K562 (cell line): ENCODE data around the gene SOWAHC. TPM values are rescaled to one million over a fixed set of nuclear protein-coding genes. Genes with fewer than 3 reads are reported as not detected.

ENCODE experiments used
- ATAC-seq: fragments of 200-7000 bp; cut with Tn5 transposase; 3 replicates; pipeline ENCODE4 v1.9.1; 2020; ENCODE audit warnings: moderate library complexity
- BruUV-seq: library from RNA; stranded (reverse); fragments of 400-500 nt; replicated peaks from 2 replicates; lab custom pipeline; 2021; lab: Mats Ljungman, UMichigan
- CTCF ChIA-PET: fragments of 300-600 bp; formaldehyde crosslinking; extraction: SDS; loops from one replicate; lab custom pipeline; 2021; ENCODE audit warnings: low intra/inter-chr PET ratio; lab: Yijun Ruan, JAX
- POLR2A ChIA-PET: fragments of 300-600, 350-650 bp; sonication (Branson Sonifier 250); formaldehyde crosslinking; extraction: SDS; loops from one replicate; lab custom pipeline; 2021; ENCODE audit warnings: antibody characterized with exemption, inconsistent platforms; lab: Yijun Ruan, JAX
- DNase-seq, 4 experiments: peaks; one replicate each; pipeline versions ENCODE4 v3.0.0 to v3.0.0-alpha.2; 2011 to 2018; ENCODE audit warnings: low spot score in 3 of 4, mixed read lengths in 3 of 4; ENCODE audit errors: extremely low read depth in 1 of 4
- FAIRE-seq: peaks from 2 replicates; lab custom pipeline; 2011; peaks lifted over from hg19 to GRCh38; lab: Jason Lieb, UNC
- H2AFZ ChIP-seq: 2 replicates; pipeline ENCODE4 v1.6.0; 2011; ENCODE audit warnings: low read depth, low read length, control low read depth, inconsistent platforms
- H3K27ac ChIP-seq: fragments of 200-600 bp; 3 replicates; pipeline ENCODE4 v1.8.0; 2011; ENCODE audit warnings: low read depth, mild to moderate bottlenecking, control low read depth, inconsistent platforms, low read length, moderate library complexity, mixed read lengths; ENCODE audit errors: extremely low read depth
- H3K27me3 ChIP-seq, 2 experiments: fragments of 300-600 bp in 1 of 2; 2 replicates in 1 of 2; 3 replicates in 1 of 2; pipeline versions ENCODE4 v1.6.0 to v1.8.0; 2011; ENCODE audit warnings: inconsistent platforms in 2 of 2, low read length in 2 of 2, mild to moderate bottlenecking in 1 of 2, mixed read lengths in 1 of 2, moderate library complexity in 1 of 2; ENCODE audit not compliant: control insufficient read depth in 2 of 2, insufficient read depth in 2 of 2
- H3K36me3 ChIP-seq: fragments of 300-600 bp; 3 replicates; pipeline ENCODE4 v1.8.0; 2011; ENCODE audit warnings: mild to moderate bottlenecking, low read length, inconsistent platforms; ENCODE audit not compliant: control insufficient read depth, insufficient read depth
- H3K4me1 ChIP-seq, 2 experiments: fragments of 200-600 bp in 1 of 2; replicated peaks in 1 of 2; 2 replicates in 1 of 2; 3 replicates in 1 of 2; pipeline versions ENCODE4 v1.5.1 to v1.8.0; 2011; ENCODE audit warnings: inconsistent platforms in 2 of 2, low read length in 2 of 2, mild to moderate bottlenecking in 1 of 2, mixed read lengths in 1 of 2, moderate library complexity in 1 of 2; ENCODE audit not compliant: control insufficient read depth in 2 of 2, insufficient read depth in 2 of 2
- H3K4me2 ChIP-seq: 2 replicates; pipeline ENCODE4 v1.6.1; 2011; ENCODE audit warnings: low read length, control low read depth, inconsistent platforms, mixed read lengths; ENCODE audit not compliant: insufficient read depth
- H3K4me3 ChIP-seq: fragments of 200-600 bp; sonication (generic), shearing (Covaris generic); 2 replicates; pipeline ENCODE4 v1.5.1; 2016; ENCODE audit warnings: control low read depth, inconsistent platforms
- H3K79me2 ChIP-seq: fragments of 200-600 bp; 3 replicates; pipeline ENCODE4 v1.8.0; 2011; ENCODE audit warnings: low read length, inconsistent platforms; ENCODE audit not compliant: control insufficient read depth, insufficient read depth
- H3K9ac ChIP-seq, 2 experiments: 2 replicates each; pipeline versions ENCODE4 v1.6.0 to v1.6.1; 2011; ENCODE audit warnings: low read depth in 2 of 2, low read length in 2 of 2, control low read depth in 1 of 2, inconsistent platforms in 1 of 2, mild to moderate bottlenecking in 1 of 2, mixed read lengths in 1 of 2; ENCODE audit not compliant: insufficient read depth in 1 of 2
- H3K9me1 ChIP-seq: one replicate; pipeline ENCODE4 v1.6.0; 2011; ENCODE audit warnings: inconsistent platforms, mild to moderate bottlenecking, low read length, moderate library complexity; ENCODE audit not compliant: control insufficient read depth, insufficient read depth
- H3K9me3 ChIP-seq: replicated peaks from 2 replicates; pipeline ENCODE4 v1.5.1; 2011; ENCODE audit warnings: low read depth, low read length, inconsistent platforms; ENCODE audit not compliant: control insufficient read depth, insufficient read depth
- H4K20me1 ChIP-seq: replicated peaks from 2 replicates; pipeline ENCODE4 v1.6.1; 2011; ENCODE audit warnings: low read length, inconsistent platforms, mixed read lengths; ENCODE audit not compliant: control insufficient read depth, insufficient read depth
- ATF1 ChIP-seq, 2 experiments: fragments of 450-650 bp in 1 of 2; IDR thresholded peaks; 2 replicates each; pipeline ENCODE4 v1.6.1; 2016; ENCODE audit warnings: missing compliant biosample characterization in 1 of 2, missing genetic modification characterization in 1 of 2
- C11orf30 ChIP-seq: fragments of 450-650 bp; IDR thresholded peaks from 2 replicates; pipeline ENCODE4 v1.6.1; 2016; ENCODE audit warnings: low read depth, mild to moderate bottlenecking
- FOXA1 ChIP-seq: fragments of 450-650 bp; IDR thresholded peaks from 2 replicates; pipeline ENCODE4 v1.6.1; 2016; ENCODE audit warnings: mild to moderate bottlenecking, borderline replicate concordance
- KAT2B ChIP-seq: IDR thresholded peaks from one replicate; pipeline ENCODE4 v1.6.1; 2012; ENCODE audit warnings: low read depth, mild to moderate bottlenecking, control low read depth, inconsistent platforms, low read length, moderate library complexity
- MYBL2 ChIP-seq, 2 experiments: fragments of 450-650 bp in 1 of 2; sonication (generic) in 1 of 2; formaldehyde crosslinking in 1 of 2; IDR thresholded peaks; 2 replicates each; pipeline versions ENCODE4 v1.6.1 to v1.8.1; 2017 to 2022; ENCODE audit warnings: borderline replicate concordance in 1 of 2, inconsistent platforms in 1 of 2, low read depth in 1 of 2, mild to moderate bottlenecking in 1 of 2, missing genetic modification reagents in 1 of 2, moderate library complexity in 1 of 2
- SMARCB1 ChIP-seq: IDR thresholded peaks from 2 replicates; pipeline ENCODE4 v1.6.1; 2011; ENCODE audit warnings: improper control_type of control experiment, low read depth; ENCODE audit not compliant: insufficient read length
- ZFPM2 ChIP-seq: fragments of 250-450 bp; sonication (Bioruptor Pico); IDR thresholded peaks from 2 replicates; pipeline ENCODE4 v1.5.1; 2022; ENCODE audit warnings: mild to moderate bottlenecking
- ZNF41 ChIP-seq: fragments of 250-450 bp; sonication (Bioruptor Pico); conservative IDR thresholded peaks from 2 replicates; pipeline ENCODE4 v1.4.0; 2020; ENCODE audit warnings: mild to moderate bottlenecking
- ZNF696 ChIP-seq: fragments of 250-450 bp; sonication (Bioruptor Pico); conservative IDR thresholded peaks from 2 replicates; pipeline ENCODE4 v1.4.0; 2020; ENCODE audit warnings: mild to moderate bottlenecking, moderate library complexity
- WGBS: fragments of 100-300 bp; shearing (Covaris generic); methylation state at CpG from one replicate; pipeline ENCODE4 v1.1.6; 2016; ENCODE audit warnings: low coverage, mixed read lengths; ENCODE audit not compliant: insufficient coverage; ENCODE audit errors: missing lambda C conversion rate; 5-methylcytosine and 5-hydroxymethylcytosine counted together
- in situ Hi-C: fragments of 300-500 bp; cut with MboI; formaldehyde crosslinking; loops from 4 replicates; pipeline ENCODE4 v1.15.0; 2018; ENCODE audit warnings: inconsistent platforms, mixed read lengths
- intact Hi-C: fragments of 100-400 bp; cut with micrococcal nuclease; formaldehyde crosslinking; loops from 2 replicates; pipeline ENCODE4 v1.14.2; 2022
- polyA plus RNA-seq, 8 experiments: library from polyadenylated mRNA; depleted of rRNA in 4 of 8; stranded (reverse) in 5 of 8; unstranded in 3 of 8; fragments of >200 nt; fragmentation: Nextera tagmentation in 2 of 8; fragmentation: Illumina TruSeq in 1 of 8; extraction: Ambion mirVana in 2 of 8; extraction: Trizol in 1 of 8; gene quantifications; 2 replicates each; pipeline versions ENCODE4 v1.2.1 to v1.2.3, GENCODE V29; 2011 to 2014; ENCODE audit warnings: inconsistent platforms in 1 of 8, missing spikeins in 1 of 8
- total RNA-seq, 7 experiments: library from RNA; depleted of rRNA in 6 of 7; stranded (reverse); fragments of >200 nt in 6 of 7; fragmentation: Illumina TruSeq in 2 of 7; extraction: Trizol in 2 of 7; gene quantifications; 2 replicates each; pipeline versions ENCODE4 v1.2.1 to v1.2.3, GENCODE V29; 2011 to 2021; ENCODE audit warnings: low replicate concordance in 1 of 7
- TF ChIP-seq, protein P1 (sequence below), 3 experiments: fragments of 200-800 bp in 1 of 3; fragments of 250-450 bp in 1 of 3; fragments of 450-650 bp in 1 of 3; sonication (Bioruptor Pico) in 1 of 3; sonication (Bioruptor generic) in 1 of 3; formaldehyde crosslinking in 1 of 3; IDR thresholded peaks; 2 replicates each; pipeline versions ENCODE4 v1.6.1 to v1.8.0; 2016 to 2022; ENCODE audit warnings: mild to moderate bottlenecking in 2 of 3, missing genetic modification characterization in 2 of 3, missing compliant biosample characterization in 1 of 3, moderate library complexity in 1 of 3
- TF ChIP-seq, protein P2 (sequence below), 2 experiments: fragments of 150-350 bp in 1 of 2; IDR thresholded peaks; 2 replicates each; pipeline ENCODE4 v1.6.1; 2012 to 2016; ENCODE audit warnings: low read depth in 2 of 2, low read length in 2 of 2, mild to moderate bottlenecking in 1 of 2, moderate library complexity in 1 of 2

The SOWAHC gene
- total and polyA plus RNA-seq, 9 of the 15 experiments (the other 6 are each of a cell fraction or from before 2014, with no cell fraction given) = 0.04 TPM; not detected in 8

DNA sequence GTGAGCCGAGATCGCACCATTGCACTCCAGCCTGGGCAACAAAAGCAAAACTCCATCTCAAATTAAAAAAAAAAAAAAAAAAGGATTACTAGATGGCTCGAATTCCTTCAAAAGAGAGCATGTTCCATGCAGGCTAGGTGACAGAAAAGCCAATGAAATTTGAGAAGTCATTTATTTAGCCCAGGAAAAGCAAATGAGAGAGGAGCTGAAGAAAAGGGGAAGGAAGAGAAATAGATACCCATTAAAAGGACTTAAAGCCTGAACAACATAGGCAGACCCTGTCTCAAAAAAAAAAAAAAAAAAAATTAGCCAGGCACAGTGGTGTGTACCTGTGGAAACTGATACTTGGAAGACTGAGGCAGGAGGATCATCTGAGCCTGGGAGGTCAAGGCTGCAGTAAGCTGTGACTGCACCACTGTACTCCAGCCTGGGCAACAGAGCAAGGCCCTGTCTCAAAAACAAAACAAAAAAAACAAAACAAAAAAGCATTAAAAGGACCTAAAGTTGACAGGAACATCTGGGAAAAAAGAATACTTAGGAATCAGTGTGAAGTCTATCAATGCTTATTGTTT, 11.5 kb upstream of the SOWAHC start:
- Histone ChIP-seq H3K27me3 (peaks cover 0 to 3% of the 10 kb centered on the region in 2 experiments; a peak in 3 of 5 replicates), H3K4me3 (no peak overlapping the region), H3K4me1 (no peaks in the 10 kb centered on the region)
- FAIRE-seq = no peak
- no peak for ATAC-seq
- TF ChIP-seq FOXA1 (no peak), MYBL2 (IDR thresholded peaks at IDR 0.05; ENCODE audit: low read depth) (no peak), MYBL2 (CRISPR knock-in tag; IDR thresholded peaks at IDR 0.05; ENCODE audit: borderline replicate concordance) (no peak), ZNF41 (CRISPR knock-in tag) (no peak), KAT2B (no peak), SMARCB1 (no peak), ZFPM2 (CRISPR knock-in tag) (no peak), ATF1 (CRISPR knock-in tag; IDR thresholded peaks at IDR 0.05) (no peak), ATF1 (tag; IDR thresholded peaks at IDR 0.05) (no peak), ZNF696 (CRISPR knock-in tag) (no peak), C11orf30 (no peak)
- TF ChIP-seq, protein P1, sequence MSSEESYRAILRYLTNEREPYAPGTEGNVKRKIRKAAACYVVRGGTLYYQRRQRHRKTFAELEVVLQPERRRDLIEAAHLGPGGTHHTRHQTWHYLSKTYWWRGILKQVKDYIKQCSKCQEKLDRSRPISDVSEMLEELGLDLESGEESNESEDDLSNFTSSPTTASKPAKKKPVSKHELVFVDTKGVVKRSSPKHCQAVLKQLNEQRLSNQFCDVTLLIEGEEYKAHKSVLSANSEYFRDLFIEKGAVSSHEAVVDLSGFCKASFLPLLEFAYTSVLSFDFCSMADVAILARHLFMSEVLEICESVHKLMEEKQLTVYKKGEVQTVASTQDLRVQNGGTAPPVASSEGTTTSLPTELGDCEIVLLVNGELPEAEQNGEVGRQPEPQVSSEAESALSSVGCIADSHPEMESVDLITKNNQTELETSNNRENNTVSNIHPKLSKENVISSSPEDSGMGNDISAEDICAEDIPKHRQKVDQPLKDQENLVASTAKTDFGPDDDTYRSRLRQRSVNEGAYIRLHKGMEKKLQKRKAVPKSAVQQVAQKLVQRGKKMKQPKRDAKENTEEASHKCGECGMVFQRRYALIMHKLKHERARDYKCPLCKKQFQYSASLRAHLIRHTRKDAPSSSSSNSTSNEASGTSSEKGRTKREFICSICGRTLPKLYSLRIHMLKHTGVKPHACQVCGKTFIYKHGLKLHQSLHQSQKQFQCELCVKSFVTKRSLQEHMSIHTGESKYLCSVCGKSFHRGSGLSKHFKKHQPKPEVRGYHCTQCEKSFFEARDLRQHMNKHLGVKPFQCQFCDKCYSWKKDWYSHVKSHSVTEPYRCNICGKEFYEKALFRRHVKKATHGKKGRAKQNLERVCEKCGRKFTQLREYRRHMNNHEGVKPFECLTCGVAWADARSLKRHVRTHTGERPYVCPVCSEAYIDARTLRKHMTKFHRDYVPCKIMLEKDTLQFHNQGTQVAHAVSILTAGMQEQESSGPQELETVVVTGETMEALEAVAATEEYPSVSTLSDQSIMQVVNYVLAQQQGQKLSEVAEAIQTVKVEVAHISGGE (CRISPR knock-in tag; IDR thresholded peaks at IDR 0.05) = no peak
- TF ChIP-seq, protein P2, sequence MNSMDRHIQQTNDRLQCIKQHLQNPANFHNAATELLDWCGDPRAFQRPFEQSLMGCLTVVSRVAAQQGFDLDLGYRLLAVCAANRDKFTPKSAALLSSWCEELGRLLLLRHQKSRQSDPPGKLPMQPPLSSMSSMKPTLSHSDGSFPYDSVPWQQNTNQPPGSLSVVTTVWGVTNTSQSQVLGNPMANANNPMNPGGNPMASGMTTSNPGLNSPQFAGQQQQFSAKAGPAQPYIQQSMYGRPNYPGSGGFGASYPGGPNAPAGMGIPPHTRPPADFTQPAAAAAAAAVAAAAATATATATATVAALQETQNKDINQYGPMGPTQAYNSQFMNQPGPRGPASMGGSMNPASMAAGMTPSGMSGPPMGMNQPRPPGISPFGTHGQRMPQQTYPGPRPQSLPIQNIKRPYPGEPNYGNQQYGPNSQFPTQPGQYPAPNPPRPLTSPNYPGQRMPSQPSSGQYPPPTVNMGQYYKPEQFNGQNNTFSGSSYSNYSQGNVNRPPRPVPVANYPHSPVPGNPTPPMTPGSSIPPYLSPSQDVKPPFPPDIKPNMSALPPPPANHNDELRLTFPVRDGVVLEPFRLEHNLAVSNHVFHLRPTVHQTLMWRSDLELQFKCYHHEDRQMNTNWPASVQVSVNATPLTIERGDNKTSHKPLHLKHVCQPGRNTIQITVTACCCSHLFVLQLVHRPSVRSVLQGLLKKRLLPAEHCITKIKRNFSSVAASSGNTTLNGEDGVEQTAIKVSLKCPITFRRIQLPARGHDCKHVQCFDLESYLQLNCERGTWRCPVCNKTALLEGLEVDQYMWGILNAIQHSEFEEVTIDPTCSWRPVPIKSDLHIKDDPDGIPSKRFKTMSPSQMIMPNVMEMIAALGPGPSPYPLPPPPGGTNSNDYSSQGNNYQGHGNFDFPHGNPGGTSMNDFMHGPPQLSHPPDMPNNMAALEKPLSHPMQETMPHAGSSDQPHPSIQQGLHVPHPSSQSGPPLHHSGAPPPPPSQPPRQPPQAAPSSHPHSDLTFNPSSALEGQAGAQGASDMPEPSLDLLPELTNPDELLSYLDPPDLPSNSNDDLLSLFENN (IDR thresholded peaks at IDR 0.05; ENCODE audit: low read depth in 2 of 2, low read length in 2 of 2) = no peak
- TF ChIP-seq, all 486 proteins: peak for 0
- no peak overlapping the region for H3K27ac ChIP-seq
- in situ Hi-C loops (no loop called here), intact Hi-C loops (no loop called here)
- no peaks in the 10 kb centered on the region for H4K20me1 ChIP-seq
- no TSS peak for BruUV-seq
- DNase-seq = no peak
- no peaks in the 10 kb centered on the region for H3K9me1 ChIP-seq
- H3K4me2 ChIP-seq = no peak overlapping the region
- H3K9me3 ChIP-seq = no peaks in the 10 kb centered on the region
- 0% methylated on average over 2 of the region's 3 CpGs for WGBS
- CTCF ChIA-PET = no interaction called here
- H3K79me2 ChIP-seq = no peaks in the 10 kb centered on the region
- no peak overlapping the region for H3K9ac ChIP-seq
- POLR2A ChIA-PET = no interaction called here
- no peak overlapping the region for H2AFZ ChIP-seq
- no peaks in the 10 kb centered on the region for H3K36me3 ChIP-seq
